ENCODE measurements around the gene ABI1. TPM values are rescaled to one million over a fixed set of nuclear protein-coding genes. Genes with fewer than 3 reads are reported as not detected.

The ABI1 gene
- total and polyA plus RNA-seq, 2 donors (not counting 1 experiment from before 2014, with no cell fraction given): 37.8 to 80.5 TPM

DNA sequence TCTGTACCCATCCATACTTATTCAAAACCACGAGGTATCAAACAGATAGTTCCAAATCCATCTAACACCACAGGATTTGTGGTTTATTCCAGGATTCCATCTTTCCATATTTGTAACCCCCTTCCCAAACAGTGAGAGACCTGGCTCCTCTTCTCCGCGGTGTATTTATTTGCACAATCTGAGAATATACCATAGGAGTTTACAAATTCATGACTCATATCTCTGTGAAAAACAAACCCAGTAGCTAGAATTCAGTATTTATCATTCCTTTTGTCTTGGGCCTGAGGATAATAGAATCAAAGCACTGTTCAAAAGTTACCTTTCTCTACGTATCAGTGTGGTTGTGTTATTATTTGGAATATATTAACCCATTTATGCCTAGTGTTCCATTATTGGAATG is 131.4 kb downstream of the ABI1 start:
- whole genome bisulfite sequencing (ENCODE audit: insufficient coverage): no CpG with 5 or more reads among the region's 4 CpGs
- H3K9ac ChIP-seq (ENCODE audit: low read length): no peak overlapping the region
- TF ChIP-seq, protein P1, sequence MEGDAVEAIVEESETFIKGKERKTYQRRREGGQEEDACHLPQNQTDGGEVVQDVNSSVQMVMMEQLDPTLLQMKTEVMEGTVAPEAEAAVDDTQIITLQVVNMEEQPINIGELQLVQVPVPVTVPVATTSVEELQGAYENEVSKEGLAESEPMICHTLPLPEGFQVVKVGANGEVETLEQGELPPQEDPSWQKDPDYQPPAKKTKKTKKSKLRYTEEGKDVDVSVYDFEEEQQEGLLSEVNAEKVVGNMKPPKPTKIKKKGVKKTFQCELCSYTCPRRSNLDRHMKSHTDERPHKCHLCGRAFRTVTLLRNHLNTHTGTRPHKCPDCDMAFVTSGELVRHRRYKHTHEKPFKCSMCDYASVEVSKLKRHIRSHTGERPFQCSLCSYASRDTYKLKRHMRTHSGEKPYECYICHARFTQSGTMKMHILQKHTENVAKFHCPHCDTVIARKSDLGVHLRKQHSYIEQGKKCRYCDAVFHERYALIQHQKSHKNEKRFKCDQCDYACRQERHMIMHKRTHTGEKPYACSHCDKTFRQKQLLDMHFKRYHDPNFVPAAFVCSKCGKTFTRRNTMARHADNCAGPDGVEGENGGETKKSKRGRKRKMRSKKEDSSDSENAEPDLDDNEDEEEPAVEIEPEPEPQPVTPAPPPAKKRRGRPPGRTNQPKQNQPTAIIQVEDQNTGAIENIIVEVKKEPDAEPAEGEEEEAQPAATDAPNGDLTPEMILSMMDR (IDR thresholded peaks at IDR 0.05): no peak
- TF ChIP-seq EZH2 (IDR thresholded peaks at IDR 0.05; ENCODE audit: borderline replicate concordance, insufficient read depth, low read depth, low read length, poor library complexity, severe bottlenecking): no peak
- no peaks in the 10 kb centered on the region for H3K79me2 ChIP-seq (ENCODE audit: control insufficient read depth, insufficient read depth, low read length)
- ChIA-PET CTCF (interaction anchor here (0.7 to 13.3 kb wide), 4 partner anchors 52 to 152 kb away, joined by 3 to 452 read pairs (median 16); no protein-coding TSS in a partner anchor), POLR2A (no interaction called here)
- H3K4me3 Mint-ChIP-seq: no peak overlapping the region
- no peak overlapping the region for H3K27ac ChIP-seq (ENCODE audit: low read length in 2 of 2)
- ATAC-seq (ENCODE audit: low read depth): no peak
- no peaks in the 10 kb centered on the region for H4K20me1 ChIP-seq (ENCODE audit: control insufficient read depth, insufficient read depth, low read length, poor library complexity, severe bottlenecking)
- no peaks in the 10 kb centered on the region for H3K27me3 Mint-ChIP-seq
- H3K4me1 ChIP-seq (ENCODE audit: control insufficient read depth in 2 of 2, insufficient read depth in 2 of 2, low read length in 2 of 2): peaks cover 0 to 15% of the 10 kb centered on the region in 2 donors
- no peaks in the 10 kb centered on the region for H3K27me3 ChIP-seq (replicated peaks in 1 of 4; ENCODE audit: control extremely low read depth in 1 of 4, control insufficient read depth in 3 of 4, insufficient read depth in 4 of 4, low read length in 3 of 4)
- H3K9me3 ChIP-seq (ENCODE audit: control extremely low read depth in 1 of 3, control insufficient read depth in 2 of 3, insufficient read depth in 1 of 3, low read length in 2 of 3): no peaks in the 10 kb centered on the region
- H3K4me3 ChIP-seq (ENCODE audit: control extremely low read depth in 1 of 5, extremely low read depth in 1 of 5, insufficient read depth in 1 of 5, low read depth in 2 of 5, low read length in 4 of 5): no peak overlapping the region
- intact Hi-C loops (cut with micrococcal nuclease): no loop called here
- no peaks in the 10 kb centered on the region for H3K9me3 Mint-ChIP-seq (ENCODE audit: insufficient read depth)
- DNase-seq: no peak
- no peak overlapping the region for H3K4me2 ChIP-seq (replicated peaks; ENCODE audit: low read depth, low read length, poor library complexity, severe bottlenecking)
- no peak overlapping the region for H3K27ac Mint-ChIP-seq
- H3K4me1 Mint-ChIP-seq: peaks cover 13% of the 10 kb centered on the region
- H2AFZ ChIP-seq (ENCODE audit: insufficient read depth, low read depth, low read length, poor library complexity, severe bottlenecking): no peak overlapping the region
- H3K36me3 ChIP-seq (replicated peaks in 1 of 2; ENCODE audit: control extremely low read depth in 1 of 2, control insufficient read depth in 1 of 2, extremely low read depth in 1 of 2, insufficient read depth in 2 of 2, low read length in 1 of 2): peaks cover 1 to 11% of the 10 kb centered on the region in 2 experiments

GRCh38 chr10:26728957-26729356 is 131.8 kb downstream of the ABI1 start:
- WGBS (ENCODE audit: insufficient coverage): no CpG with 5 or more reads among the region's 7 CpGs
- peaks cover 0 to 15% of the 10 kb centered on the region in 2 donors for H3K4me1 ChIP-seq (ENCODE audit: control insufficient read depth in 2 of 2, insufficient read depth in 2 of 2, low read length in 2 of 2)
- H3K27me3 ChIP-seq (replicated peaks in 1 of 4; ENCODE audit: control extremely low read depth in 1 of 4, control insufficient read depth in 3 of 4, insufficient read depth in 4 of 4, low read length in 3 of 4): no peaks in the 10 kb centered on the region
- peaks cover 1 to 11% of the 10 kb centered on the region in 2 experiments for H3K36me3 ChIP-seq (replicated peaks in 1 of 2; ENCODE audit: control extremely low read depth in 1 of 2, control insufficient read depth in 1 of 2, extremely low read depth in 1 of 2, insufficient read depth in 2 of 2, low read length in 1 of 2)
- no peak overlapping the region for H3K9ac ChIP-seq (ENCODE audit: low read length)
- ATAC-seq (ENCODE audit: low read depth): no peak
- H4K20me1 ChIP-seq (ENCODE audit: control insufficient read depth, insufficient read depth, low read length, poor library complexity, severe bottlenecking): no peaks in the 10 kb centered on the region
- H3K4me2 ChIP-seq (replicated peaks; ENCODE audit: low read depth, low read length, poor library complexity, severe bottlenecking): no peak overlapping the region
- no peak overlapping the region for H2AFZ ChIP-seq (ENCODE audit: insufficient read depth, low read depth, low read length, poor library complexity, severe bottlenecking)
- H3K27ac ChIP-seq (ENCODE audit: low read length in 2 of 2): no peak overlapping the region
- ChIA-PET CTCF (interaction anchor here (0.7 to 13.3 kb wide), 5 partner anchors 52 to 152 kb away, joined by 3 to 452 read pairs (median 4); no protein-coding TSS in a partner anchor), POLR2A (no interaction called here)
- TF ChIP-seq EZH2 (IDR thresholded peaks at IDR 0.05; ENCODE audit: borderline replicate concordance, insufficient read depth, low read depth, low read length, poor library complexity, severe bottlenecking): no peak
- TF ChIP-seq, protein P1 (IDR thresholded peaks at IDR 0.05): peak; percentile 12
- Mint-ChIP-seq H3K4me3 (no peak overlapping the region), H3K27ac (no peak overlapping the region), H3K4me1 (peaks cover 13% of the 10 kb centered on the region), H3K9me3 (ENCODE audit: insufficient read depth) (no peaks in the 10 kb centered on the region), H3K27me3 (no peaks in the 10 kb centered on the region)
- H3K4me3 ChIP-seq (ENCODE audit: control extremely low read depth in 1 of 5, extremely low read depth in 1 of 5, insufficient read depth in 1 of 5, low read depth in 2 of 5, low read length in 4 of 5): no peak overlapping the region
- H3K9me3 ChIP-seq (ENCODE audit: control extremely low read depth in 1 of 3, control insufficient read depth in 2 of 3, insufficient read depth in 1 of 3, low read length in 2 of 3): no peaks in the 10 kb centered on the region
- DNase-seq: no peak
- no peaks in the 10 kb centered on the region for H3K79me2 ChIP-seq (ENCODE audit: control insufficient read depth, insufficient read depth, low read length)
- intact Hi-C loops (cut with micrococcal nuclease): no loop called here

All from B cell (primary cell).